Spinal cord (tissue), 10 donors: Measurements from ENCODE around the gene IL33. TPM values are rescaled to one million over a fixed set of nuclear protein-coding genes. Genes with fewer than 3 reads are reported as not detected.

ENCODE experiments used
- DNase-seq, 6 donors: peaks; one replicate each; pipeline versions ENCODE4 v3.0.0 to v3.0.0-alpha.2; 2013 to 2015; ENCODE audit warnings: low spot score in 6 of 6, low read depth in 4 of 6
- H3K27ac ChIP-seq: one replicate; pipeline ENCODE4 v1.5.1; 2013; ENCODE audit warnings: low read depth, low read length, control low read depth
- H3K27me3 ChIP-seq: one replicate; pipeline ENCODE4 v1.6.1; 2013; ENCODE audit warnings: low read length; ENCODE audit not compliant: control insufficient read depth, insufficient read depth
- H3K36me3 ChIP-seq: one replicate; pipeline ENCODE4 v1.6.1; 2013; ENCODE audit warnings: low read length; ENCODE audit not compliant: control insufficient read depth, insufficient read depth
- H3K4me1 ChIP-seq: one replicate; pipeline ENCODE4 v1.6.1; 2013; ENCODE audit warnings: low read length; ENCODE audit not compliant: control insufficient read depth, insufficient read depth
- H3K4me3 ChIP-seq: one replicate; pipeline ENCODE4 v1.5.1; 2013; ENCODE audit warnings: low read depth, low read length, control low read depth
- H3K9me3 ChIP-seq: one replicate; pipeline ENCODE4 v1.6.1; 2013; ENCODE audit warnings: low read length; ENCODE audit not compliant: control insufficient read depth, insufficient read depth
- WGBS: methylation state at CpG from one replicate; pipeline ENCODE4 v1.1.5; 2013; ENCODE audit warnings: missing lambda C conversion rate; ENCODE audit not compliant: insufficient coverage; 5-methylcytosine and 5-hydroxymethylcytosine counted together
- polyA plus RNA-seq, 2 donors: library from polyadenylated mRNA; unstranded; fragments of 120-200 nt; gene quantifications; one replicate each; pipeline ENCODE4 v1.2.1, GENCODE V29; 2013; ENCODE audit not compliant: insufficient read length in 2 of 2
- total RNA-seq, 2 donors: library from RNA; depleted of rRNA in 1 of 2; stranded (reverse); fragments of 120-200 nt in 1 of 2; fragments of >200 nt in 1 of 2; gene quantifications; one replicate each; pipeline versions ENCODE4 v1.2.3 to v1.2.4, GENCODE V29; 2013 to 2014
- donor health status: healthy.

The IL33 gene
- total and polyA plus RNA-seq, 4 donors, result 15.2 to 34.7 (median 19.7) TPM

DNA sequence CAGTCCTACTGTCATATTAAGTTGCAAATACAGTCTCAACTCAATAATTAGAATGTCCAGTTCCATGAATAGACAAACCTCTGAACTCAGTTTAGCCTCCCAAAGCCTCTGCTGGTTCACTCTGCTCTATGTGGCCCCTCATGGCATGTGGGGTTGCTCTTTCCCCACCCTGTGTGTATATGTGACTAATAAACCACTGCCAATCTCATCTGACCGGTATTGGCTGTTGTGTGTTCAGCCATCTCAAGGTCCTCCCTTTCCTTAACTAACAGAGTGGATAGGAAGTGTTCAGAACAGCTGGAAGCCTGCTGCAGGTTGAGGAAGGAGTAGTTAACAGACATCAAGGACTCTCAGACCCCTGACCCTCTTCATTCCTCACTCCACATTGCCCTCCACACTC, 55.3 kb downstream of the IL33 start:
- no CpG with 5 or more reads among the region's 1 CpG for WGBS
- H3K27ac ChIP-seq, result no peak overlapping the region
- no peaks in the 10 kb centered on the region for H3K27me3 ChIP-seq
- H3K4me1 ChIP-seq, result no peaks in the 10 kb centered on the region
- no peaks in the 10 kb centered on the region for H3K9me3 ChIP-seq
- no peaks in the 10 kb centered on the region for H3K36me3 ChIP-seq
- H3K4me3 ChIP-seq, result no peak overlapping the region
- DNase-seq, result no peak

GRCh38 chr9:6271508-6272228, 56.1 kb downstream of the IL33 start:
- H3K4me1 ChIP-seq, result no peaks in the 10 kb centered on the region
- no peak overlapping the region for H3K4me3 ChIP-seq
- peak in 1 of 6 donors; percentile 7 for DNase-seq
- no peaks in the 10 kb centered on the region for H3K36me3 ChIP-seq
- WGBS, result no CpG with 5 or more reads among the region's 3 CpGs
- no peak overlapping the region for H3K27ac ChIP-seq
- no peaks in the 10 kb centered on the region for H3K27me3 ChIP-seq
- H3K9me3 ChIP-seq, result no peaks in the 10 kb centered on the region

DNA sequence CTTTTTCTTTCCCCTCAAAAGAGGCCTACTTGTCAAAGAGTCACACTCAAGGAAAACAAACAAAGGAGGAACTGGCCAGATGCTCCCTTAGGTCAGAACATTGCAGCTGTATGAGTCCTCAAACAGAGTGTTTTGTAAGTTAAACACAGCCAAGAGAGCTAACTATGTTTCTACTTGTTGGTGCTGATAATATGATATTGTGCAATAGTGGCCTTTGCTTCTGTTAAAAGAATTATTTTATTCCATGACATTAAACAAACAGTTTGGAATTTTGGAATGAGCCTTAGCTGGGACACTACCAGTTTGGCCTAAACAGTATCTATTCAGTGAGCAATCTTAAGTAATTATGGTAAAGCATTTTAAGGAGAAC, 56.6 kb downstream of the IL33 start:
- no peaks in the 10 kb centered on the region for H3K36me3 ChIP-seq
- H3K4me1 ChIP-seq, result no peaks in the 10 kb centered on the region
- H3K27me3 ChIP-seq, result no peaks in the 10 kb centered on the region
- H3K4me3 ChIP-seq, result no peak overlapping the region
- H3K27ac ChIP-seq, result no peak overlapping the region
- no peaks in the 10 kb centered on the region for H3K9me3 ChIP-seq
- DNase-seq, result no peak

DNA sequence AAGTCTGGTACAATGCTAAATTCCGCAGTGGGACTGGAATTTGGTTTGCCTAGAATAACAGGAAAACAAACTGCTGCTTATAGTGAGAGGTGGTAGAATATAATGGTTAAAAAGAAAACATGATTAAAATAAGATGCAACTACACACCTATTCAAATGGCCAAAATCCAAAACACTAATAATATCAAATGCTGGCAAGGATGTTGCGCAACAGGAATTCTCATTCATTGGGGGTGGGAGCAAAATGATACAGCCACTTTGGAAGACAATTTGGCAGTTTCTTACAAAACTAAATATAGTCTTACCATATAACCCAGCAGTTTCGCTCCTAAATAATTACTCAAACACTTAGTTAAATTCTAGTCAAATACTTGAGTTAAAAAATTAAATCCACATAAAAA, 61.8 kb downstream of the IL33 start:
- no peak for DNase-seq
- no peaks in the 10 kb centered on the region for H3K27me3 ChIP-seq
- WGBS, result 100% methylated on average over 1 of the region's 3 CpGs
- H3K9me3 ChIP-seq, result no peaks in the 10 kb centered on the region
- H3K36me3 ChIP-seq, result no peaks in the 10 kb centered on the region
- H3K4me3 ChIP-seq, result no peak overlapping the region
- no peaks in the 10 kb centered on the region for H3K4me1 ChIP-seq
- H3K27ac ChIP-seq, result no peak overlapping the region

- Histone ChIP-seq H3K27me3 (no peaks in the 10 kb centered on the region), H3K36me3 (no peaks in the 10 kb centered on the region), H3K9me3 (no peaks in the 10 kb centered on the region), H3K27ac (no peak overlapping the region), H3K4me3 (no peak overlapping the region), H3K4me1 (no peaks in the 10 kb centered on the region)
- no peak for DNase-seq
- no CpG with 5 or more reads among the region's 2 CpGs for WGBS
Measured at GRCh38 chr9:6301858-6302257, 86.3 kb downstream of the IL33 start.

GRCh38 chr9:6302417-6302816, 86.8 kb downstream of the IL33 start:
- Histone ChIP-seq H3K4me1 (no peaks in the 10 kb centered on the region), H3K27ac (no peak overlapping the region), H3K9me3 (no peaks in the 10 kb centered on the region), H3K36me3 (no peaks in the 10 kb centered on the region), H3K4me3 (no peak overlapping the region), H3K27me3 (no peaks in the 10 kb centered on the region)
- no peak for DNase-seq

DNA sequence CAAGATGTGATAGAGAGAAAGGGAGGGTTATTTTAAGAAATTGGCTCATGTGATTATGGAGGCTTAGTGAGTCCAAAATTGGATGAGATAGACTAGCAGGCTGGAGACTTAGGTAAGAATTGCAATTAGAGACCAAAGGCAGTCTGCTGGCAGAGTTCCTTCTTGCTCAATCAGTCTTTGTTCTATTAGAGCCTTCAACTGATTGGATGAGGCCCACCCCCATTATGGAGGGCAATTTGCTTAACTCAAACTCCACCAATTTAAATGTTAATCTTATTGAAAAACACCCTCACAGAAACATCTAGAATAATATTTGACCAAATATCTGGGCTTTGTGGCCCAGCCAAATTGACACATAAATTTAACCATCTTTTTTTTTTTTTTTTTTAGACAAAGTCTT, 88.6 kb downstream of the IL33 start:
- no peak for DNase-seq
- Histone ChIP-seq H3K27ac (no peak overlapping the region), H3K4me3 (no peak overlapping the region), H3K9me3 (no peaks in the 10 kb centered on the region), H3K4me1 (no peaks in the 10 kb centered on the region), H3K36me3 (no peaks in the 10 kb centered on the region), H3K27me3 (no peaks in the 10 kb centered on the region)

DNA sequence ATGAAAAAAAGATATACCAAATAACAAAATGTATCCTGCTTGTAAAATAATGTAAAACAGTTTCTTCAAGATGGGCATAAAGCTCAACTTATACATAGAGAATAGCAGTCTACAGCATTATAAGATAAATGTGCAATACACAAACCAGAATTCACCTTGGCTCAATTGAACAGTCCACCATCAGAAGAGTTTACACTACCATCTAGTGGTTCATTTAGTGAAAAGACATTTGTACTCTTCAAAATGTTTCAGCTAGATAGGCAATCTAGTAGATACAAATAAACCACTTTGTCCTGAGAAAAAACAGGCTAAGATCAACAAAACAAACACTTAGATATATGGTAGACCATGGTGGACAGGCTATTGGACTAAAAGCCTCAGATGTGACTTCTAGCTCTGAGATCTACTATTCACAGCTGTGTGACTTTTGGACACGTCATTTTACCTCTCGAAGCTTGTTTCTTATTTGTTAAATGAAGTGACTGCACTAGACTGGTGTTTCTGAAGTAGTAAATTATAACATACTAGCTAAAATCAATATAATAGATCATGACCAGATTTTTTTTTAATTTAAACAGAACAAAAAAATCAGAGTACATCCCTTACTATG, 90.5 kb downstream of the IL33 start:
- Histone ChIP-seq H3K27me3 (no peaks in the 10 kb centered on the region), H3K9me3 (no peaks in the 10 kb centered on the region), H3K4me3 (no peak overlapping the region), H3K4me1 (no peaks in the 10 kb centered on the region), H3K36me3 (no peaks in the 10 kb centered on the region), H3K27ac (no peak overlapping the region)
- no CpG with 5 or more reads among the region's 2 CpGs for WGBS
- peak in 5 of 6 donors; percentile 17 to 85 (median 35) for DNase-seq
